Uterus (tissue), 2 donors: ENCODE measurements around the gene BOK.

ENCODE experiments used
- POLR2A ChIP-seq, 2 donors: fragments of 450-650 bp; IDR thresholded peaks; one replicate each; pipeline ENCODE4 v1.6.1; 2016; ENCODE audit warnings: antibody characterized with exemption in 2 of 2, mild to moderate bottlenecking in 1 of 2, moderate library complexity in 1 of 2
- TF ChIP-seq, protein P1 (sequence below), 4 experiments: fragments of 200-600 bp in 2 of 4; fragments of 450-650 bp in 2 of 4; sonication (generic) in 2 of 4; IDR thresholded peaks; one replicate each; pipeline ENCODE4 v1.5.1; 2016 to 2019; ENCODE audit warnings: antibody characterized with exemption in 4 of 4, mild to moderate bottlenecking in 2 of 4, moderate library complexity in 1 of 4

DNA sequence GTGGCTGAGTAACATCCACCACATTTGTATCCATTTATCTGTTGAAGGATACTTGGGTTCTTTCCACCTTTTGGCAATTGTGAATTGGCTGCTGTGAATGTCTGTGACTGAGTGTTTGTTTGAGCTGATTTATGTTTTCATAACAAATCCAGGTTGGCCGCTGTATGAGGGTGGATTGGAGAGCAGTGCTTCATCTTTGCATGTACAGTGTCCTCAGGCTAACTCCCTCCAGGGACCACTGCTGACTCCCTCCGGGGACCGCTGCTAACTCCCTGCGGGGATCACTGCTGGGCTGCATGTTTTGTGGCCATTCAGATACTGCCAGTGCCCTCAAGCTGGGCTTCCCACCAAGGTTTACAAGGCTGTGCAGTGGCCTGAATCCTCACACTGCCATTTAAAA lies 10.2 kb downstream of the BOK start:
- TF ChIP-seq, protein P1, sequence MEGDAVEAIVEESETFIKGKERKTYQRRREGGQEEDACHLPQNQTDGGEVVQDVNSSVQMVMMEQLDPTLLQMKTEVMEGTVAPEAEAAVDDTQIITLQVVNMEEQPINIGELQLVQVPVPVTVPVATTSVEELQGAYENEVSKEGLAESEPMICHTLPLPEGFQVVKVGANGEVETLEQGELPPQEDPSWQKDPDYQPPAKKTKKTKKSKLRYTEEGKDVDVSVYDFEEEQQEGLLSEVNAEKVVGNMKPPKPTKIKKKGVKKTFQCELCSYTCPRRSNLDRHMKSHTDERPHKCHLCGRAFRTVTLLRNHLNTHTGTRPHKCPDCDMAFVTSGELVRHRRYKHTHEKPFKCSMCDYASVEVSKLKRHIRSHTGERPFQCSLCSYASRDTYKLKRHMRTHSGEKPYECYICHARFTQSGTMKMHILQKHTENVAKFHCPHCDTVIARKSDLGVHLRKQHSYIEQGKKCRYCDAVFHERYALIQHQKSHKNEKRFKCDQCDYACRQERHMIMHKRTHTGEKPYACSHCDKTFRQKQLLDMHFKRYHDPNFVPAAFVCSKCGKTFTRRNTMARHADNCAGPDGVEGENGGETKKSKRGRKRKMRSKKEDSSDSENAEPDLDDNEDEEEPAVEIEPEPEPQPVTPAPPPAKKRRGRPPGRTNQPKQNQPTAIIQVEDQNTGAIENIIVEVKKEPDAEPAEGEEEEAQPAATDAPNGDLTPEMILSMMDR (IDR thresholded peaks at IDR 0.05) = no peak
- TF ChIP-seq POLR2A (IDR thresholded peaks at IDR 0.05) = no peak
